Breast epithelium (tissue), 3 donors: Measurements from ENCODE around the gene TSPAN11.

Experiments used
- CTCF ChIP-seq, 3 donors: fragments of 450-650 bp; IDR thresholded peaks; one replicate each; pipeline ENCODE4 v1.5.1; 2016 to 2017; ENCODE audit warnings: antibody characterized with exemption in 3 of 3, mild to moderate bottlenecking in 3 of 3, moderate library complexity in 3 of 3
- POLR2A ChIP-seq: fragments of 450-650 bp; IDR thresholded peaks from one replicate; pipeline ENCODE4 v1.6.1; 2016; ENCODE audit warnings: antibody characterized with exemption, mild to moderate bottlenecking, moderate library complexity
- POLR2AphosphoS5 ChIP-seq, 3 donors: sonication (generic); formaldehyde crosslinking; IDR thresholded peaks; one replicate each; pipeline ENCODE4 v1.6.1; 2017; ENCODE audit warnings: antibody characterized with exemption in 3 of 3

DNA sequence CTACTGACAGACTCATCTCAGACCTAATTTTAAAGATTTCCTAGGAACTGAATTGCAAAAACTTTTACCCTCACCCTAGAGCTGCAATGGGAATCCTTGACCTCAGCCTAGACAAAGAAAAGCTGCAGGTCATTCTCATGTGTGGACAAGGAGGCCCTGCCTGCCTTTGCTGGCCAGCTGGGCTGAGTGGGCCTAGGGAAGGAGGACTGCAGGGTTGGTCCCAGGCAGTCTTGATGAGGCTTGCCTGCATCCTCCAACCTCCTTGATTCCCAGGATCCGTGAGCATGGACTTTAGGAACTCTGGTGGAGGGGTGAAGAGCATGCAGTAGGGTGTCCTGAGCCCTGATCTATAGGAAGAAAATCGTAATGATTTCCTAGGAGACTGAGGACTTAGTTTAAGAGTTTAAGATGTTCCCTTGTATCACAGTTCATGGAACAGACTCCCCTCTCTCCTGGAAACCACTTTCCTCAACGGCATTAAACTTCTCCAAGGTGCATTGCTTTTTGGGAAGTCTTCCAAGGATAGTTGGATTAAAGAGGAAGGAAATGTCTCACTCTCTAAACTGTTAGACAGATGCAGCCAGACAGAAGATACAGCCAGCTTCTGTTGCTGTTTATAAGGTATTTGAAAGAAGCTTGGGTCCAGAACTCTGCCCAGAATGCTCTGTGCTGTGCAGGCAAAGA lies 91.7 kb downstream of the TSPAN11 start:
- TF ChIP-seq CTCF (IDR thresholded peaks at IDR 0.05): no peak
- no peak for TF ChIP-seq POLR2A
- TF ChIP-seq POLR2AphosphoS5 (IDR thresholded peaks at IDR 0.05): no peak
